GM21619 (cell line): Measurements from ENCODE around the gene TCP11.

Experiments
- ATAC-seq: cut with Tn5 transposase; IDR thresholded peaks from one replicate; pipeline ENCODE4 v1.9.1; 2021; ENCODE audit not compliant: unreplicated experiment

Gene TCP11

DNA sequence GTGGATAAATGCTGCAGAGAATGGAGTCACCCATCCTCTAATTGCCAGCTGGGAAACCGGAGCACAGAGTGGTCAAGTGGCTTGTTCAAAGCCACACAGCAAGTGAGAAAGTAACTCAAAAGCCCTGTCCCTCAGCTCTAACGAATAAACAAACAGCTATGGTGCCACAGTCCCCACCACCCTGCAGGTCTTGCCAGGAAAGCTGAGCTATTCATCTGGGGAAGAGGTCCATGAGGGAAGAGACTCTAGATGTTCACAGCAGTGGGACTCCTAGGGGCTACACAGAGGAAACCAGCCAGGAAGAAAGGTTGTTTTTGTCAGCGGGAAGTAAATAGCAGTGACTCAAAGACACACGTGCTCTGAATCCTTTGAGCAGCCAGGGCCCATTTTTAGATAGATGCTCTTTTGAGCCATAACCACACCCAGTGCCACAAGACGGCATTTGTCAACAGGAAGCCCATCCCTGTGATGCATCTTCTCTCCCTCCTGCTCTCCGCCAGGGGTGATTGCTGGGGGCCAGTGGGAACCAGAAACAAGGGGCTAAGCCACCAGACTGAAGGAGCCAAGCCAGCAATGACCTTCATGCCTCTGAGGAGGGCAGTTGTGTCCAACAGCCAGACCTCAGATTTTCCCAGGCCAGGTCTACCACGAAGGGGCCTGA lies 32.4 kb upstream of the TCP11 start:
- no peak for ATAC-seq

DNA sequence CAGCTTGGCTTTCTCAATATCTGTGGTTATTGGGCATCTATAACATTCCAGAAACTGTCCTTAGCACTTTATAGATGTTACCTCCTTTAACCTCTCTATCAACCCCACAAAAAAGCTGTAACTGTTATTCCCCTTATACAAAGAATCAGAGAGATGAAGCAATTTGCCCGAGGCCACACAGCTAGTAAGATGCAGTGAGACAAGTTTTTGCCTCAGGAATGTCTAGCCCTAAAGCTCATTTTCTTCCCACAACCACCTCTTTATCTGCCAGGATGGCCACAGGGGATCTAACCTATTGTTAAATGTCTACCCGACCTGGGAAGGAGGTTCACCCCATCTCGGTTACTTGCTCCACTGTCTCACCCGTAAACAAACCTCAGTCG lies 31.9 kb upstream of the TCP11 start:
- ATAC-seq: no peak

DNA sequence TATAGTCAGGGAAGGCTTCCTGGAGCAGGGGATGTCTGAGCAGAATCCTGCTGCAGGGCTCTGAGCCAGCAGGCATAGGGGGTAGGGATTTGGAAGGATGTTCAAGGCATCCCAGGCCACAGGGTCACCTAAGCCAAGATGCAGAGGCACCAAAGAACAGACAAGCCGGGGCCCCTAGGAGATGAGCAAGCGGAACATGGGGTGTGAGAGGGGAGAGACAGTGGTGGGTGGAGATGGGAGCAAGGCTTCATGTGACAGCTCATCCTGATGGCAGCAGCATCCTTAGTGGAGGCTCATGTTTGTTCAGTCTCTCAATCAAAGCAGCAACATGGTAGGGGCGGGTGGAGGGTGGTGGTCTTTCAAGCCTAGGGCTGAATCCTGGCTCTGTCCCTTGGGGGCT lies 29.8 kb upstream of the TCP11 start:
- ATAC-seq: no peak

DNA sequence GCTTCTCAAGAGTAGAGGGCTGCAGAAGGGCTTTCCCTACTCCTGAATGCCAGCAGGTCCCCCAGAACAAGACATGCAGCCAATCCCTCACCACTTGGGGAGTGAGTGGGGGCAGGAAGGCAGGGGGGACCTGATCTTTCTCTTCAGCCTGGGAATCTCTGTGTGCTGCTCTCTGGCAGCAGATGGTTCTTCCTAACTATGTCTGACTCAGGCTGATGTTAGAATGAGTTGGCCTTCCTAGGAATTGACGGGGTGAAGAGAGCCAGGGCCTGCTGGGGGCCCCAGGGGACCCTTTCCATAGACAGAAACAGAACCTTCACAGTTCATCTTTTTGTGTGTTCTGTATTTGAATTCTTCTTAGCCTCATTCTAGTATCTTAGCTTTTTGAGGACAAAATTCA lies 29.0 kb upstream of the TCP11 start:
- ATAC-seq: no peak

DNA sequence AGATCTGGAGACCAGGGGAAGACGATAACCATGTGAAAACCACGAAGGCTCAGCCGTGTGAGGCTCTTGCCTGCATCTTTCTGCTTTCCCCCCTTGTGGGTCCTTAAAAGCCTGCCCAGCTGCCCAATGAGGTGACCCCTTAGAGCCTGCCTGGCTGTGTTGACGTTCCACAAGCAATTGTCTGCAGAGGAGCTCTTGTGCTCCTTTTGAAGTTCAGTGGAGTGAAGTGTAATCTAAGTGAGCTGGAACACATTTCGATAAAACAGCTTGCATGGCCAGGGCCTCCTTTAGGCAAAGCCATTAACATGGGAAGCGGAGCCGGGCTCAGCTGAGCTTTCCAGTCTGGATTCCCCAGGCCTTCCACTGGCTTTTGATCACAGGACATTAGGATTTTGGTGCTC lies 27.3 kb upstream of the TCP11 start:
- ATAC-seq: no peak

DNA sequence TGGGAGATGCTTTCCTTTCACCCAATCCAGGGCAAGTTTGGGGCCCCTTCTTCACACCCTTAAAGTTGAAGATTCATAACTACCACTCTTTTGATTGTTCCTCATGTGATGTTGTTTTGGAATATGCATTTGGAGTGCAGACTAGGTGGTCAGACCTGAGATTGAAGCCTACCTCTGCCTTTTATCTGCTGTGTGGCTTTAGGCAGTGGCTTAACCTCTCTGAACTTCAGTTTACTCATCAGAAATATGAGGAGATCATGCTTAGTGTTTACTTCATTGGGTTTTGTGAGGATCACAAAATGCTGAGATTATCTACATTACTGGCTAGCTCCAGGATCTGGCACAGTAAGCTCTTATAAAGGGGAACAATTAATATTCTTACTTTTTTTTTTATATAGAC lies 26.4 kb upstream of the TCP11 start:
- ATAC-seq: no peak

DNA sequence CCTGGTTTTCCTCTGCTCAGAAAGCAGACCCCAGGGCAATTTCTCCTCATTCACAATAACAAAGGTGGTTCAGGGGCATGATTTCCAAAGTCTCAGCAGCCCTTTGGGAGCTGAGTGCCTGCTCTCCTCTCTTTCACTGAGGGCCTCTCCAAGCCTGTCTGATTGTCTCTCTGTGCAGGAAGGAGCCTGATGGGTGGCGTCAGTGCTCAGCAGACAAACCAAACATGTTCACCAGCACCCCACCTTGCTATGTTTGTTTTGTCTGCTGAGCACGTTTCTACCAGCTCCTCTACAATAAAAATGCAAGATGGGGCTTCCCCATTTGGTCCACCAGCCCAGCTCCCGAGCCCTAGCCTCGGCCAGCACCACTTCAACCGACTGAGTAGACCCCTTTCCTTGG lies 25.4 kb upstream of the TCP11 start:
- ATAC-seq: no peak

DNA sequence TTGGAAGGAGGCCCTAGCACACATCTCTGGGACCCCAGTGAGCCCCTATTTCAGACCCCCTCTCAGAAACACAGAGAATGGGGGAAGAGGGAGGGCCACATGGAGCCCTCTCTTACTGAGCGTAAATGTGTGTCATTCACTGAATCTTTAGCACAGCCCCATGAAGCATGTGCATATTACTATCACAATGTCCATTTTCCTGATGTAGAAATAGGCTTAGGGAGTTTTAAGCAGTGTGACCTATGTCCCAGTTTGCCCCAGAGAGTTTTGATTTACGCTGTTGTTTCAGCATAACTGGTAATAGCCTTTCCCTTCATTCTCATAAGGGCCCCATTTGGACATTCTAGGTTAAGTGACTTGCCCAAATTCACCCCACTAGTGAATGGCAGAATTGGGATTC lies 25.0 kb upstream of the TCP11 start:
- ATAC-seq: no peak

DNA sequence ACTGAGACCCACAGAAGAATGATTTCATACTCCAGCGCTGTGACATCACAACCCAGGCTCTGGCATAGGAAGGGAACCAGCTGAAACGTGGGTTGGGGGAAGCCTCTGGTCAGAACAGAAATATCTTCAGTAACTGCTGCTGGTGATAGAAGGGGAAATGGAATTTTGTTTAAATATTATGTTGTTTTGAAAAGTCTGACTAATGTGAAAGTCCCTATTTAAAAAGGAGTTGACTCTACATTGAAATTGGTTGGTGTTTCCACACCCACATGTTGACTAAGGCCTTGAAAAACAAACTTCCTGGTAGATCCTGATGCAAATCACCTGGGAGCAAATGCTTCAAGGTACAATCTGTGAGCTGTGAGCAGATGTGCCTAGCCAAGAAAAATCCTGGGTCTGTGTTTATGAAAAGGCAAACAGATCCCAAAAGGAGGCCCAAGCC lies 24.5 kb upstream of the TCP11 start:
- ATAC-seq: no peak

DNA sequence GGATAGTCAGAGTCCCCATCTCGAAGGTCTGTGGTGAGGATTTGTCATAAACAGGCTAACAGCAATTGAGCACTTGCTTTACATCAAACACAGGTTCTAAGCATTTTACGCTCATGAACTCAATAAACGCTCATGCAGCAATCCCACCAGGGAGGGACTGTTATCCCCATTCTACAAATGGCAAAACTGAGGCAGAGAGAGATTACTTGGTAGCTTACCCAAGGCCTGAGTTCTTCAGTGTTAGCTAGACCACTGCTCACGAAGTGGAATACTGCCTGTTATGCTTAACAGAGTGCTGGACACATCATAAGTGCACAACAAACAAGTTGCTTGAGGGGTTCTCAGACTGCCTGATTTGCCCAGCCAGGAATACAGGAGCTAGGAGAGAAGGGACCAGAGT lies 23.7 kb upstream of the TCP11 start:
- ATAC-seq: no peak

DNA sequence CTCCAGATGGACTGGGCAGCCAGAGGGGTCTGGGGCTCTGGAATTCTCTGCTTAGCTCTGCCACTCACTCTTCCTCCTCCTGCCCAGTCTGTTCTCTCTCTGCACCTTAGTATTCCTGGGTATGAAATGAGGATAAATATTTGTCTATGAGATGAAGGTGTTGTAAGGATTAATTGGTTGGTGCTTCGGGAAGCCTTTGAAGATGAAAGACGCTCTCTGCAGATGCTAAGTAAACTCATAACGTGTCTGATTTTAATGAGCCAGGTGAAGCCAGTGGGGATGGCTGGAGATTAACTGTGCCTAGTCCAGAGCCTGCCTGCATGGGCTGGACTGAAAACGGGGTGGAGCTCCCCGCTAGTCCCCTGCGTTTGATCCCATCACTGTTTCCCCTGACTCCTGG lies 23.1 kb upstream of the TCP11 start:
- no peak for ATAC-seq

DNA sequence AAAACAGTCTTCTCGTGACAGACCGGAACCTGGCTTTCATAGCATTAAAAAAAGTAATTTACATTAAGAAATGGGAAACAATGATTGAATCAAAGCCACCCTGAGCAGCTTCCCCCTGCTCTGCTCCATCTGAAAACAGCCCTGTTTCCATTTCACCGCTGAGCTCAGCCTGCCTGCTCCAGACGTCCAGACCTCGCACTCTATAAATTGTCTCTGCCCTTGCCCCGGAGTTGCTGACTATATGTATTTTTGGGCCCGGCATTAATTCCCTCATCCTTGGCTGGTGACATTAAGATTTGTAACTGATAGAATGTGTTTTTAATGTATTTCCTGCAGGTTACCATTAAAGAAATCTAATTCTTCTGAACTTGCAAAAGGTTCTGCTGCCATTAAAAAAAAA lies 22.7 kb upstream of the TCP11 start:
- ATAC-seq: no peak

DNA sequence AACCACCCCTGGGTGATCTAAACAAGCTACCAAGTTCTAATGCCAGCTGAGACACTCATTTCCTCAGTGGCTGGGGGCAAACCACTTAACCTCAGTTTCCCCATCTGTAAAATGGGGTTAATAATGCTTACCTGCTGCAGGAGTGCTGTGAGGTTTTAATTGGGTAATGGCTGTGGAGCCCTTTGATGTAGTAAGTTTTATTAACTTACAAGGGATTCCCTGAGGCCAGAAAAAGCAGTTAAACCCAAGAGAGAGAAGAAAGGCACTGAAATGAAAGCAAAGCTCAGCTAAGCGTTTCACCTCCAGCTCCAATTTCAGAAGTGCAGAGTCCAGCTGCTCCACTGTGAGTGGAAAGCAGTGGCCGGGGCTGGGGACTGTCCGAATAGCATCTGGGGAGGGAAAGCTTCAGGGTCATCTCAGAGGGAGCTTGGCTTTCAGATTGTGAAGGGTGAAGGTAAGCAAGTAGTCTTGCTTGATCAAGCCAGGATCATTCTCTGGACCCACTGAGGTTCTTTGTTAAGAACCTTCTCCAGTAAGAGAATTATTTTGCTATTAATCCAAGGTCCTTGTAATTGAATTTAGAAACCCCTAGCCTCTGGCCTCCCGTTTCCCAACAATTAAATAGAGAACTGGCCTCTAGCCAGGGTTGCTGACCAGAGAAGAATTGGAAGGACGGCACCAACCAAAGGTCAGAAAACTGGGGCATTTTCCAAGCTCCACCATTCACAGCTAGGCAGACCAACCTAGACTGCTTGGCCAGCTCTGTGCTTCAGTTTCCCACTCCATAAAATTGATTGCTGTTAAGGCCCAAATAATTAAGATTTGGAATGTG lies 20.9 kb upstream of the TCP11 start:
- no peak for ATAC-seq

DNA sequence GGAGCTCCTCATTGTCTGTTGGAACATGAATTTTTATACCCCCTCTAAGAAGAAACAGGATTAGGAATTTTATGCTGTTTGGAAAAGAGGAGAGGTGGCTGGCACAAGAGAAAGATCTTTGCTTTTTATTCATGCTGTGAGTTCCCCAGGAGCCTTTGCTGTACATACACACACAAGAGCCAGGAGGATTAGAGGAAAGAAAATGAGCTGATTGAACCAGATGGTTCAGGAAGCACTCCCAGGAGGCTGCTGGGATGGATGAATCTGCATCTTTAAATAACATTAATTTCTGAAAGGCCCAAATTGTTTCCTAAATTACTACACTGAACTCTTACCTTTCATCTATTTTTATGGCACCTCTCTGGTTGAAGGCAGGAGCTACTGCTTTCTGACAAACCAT lies 20.1 kb upstream of the TCP11 start:
- ATAC-seq: no peak

DNA sequence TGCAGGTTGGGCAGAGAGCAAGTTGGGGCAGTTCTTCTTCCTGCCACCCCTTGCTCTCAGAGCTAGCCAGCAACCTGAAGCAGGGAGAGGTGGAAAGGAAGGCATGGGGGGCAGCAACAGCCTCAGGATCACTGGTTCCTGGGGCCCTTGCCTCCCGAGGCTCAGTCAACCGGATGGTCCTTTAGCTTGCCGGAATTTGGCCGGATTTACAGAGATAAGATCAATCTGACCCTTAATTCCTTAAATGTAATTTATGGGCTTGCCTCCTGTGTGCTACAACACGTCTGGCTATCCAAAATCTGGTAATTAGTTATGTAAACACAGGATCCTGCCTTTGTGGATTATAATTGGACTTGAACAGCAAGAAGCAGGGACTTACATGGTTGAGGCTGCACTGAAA lies 19.5 kb upstream of the TCP11 start:
- ATAC-seq: no peak

DNA sequence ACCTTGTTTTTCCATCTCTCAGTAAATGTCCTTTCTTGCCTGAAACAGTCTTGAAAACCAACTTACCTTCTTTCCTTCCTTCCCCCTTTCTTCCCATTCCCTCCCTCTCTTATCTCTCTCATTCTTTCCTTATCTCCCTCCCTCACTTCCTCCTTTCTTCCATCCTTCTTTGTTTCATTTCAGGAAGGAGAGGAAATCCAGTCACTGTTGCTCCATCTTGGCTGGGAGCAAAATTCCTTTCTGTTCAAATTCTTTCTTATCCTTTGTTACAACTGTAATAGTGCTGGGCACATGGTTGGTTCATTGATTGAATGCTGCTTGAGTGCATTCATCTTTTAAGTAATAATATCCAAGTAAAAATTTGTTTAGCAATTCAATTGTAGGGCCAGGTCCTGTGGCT lies 17.4 kb upstream of the TCP11 start:
- no peak for ATAC-seq

DNA sequence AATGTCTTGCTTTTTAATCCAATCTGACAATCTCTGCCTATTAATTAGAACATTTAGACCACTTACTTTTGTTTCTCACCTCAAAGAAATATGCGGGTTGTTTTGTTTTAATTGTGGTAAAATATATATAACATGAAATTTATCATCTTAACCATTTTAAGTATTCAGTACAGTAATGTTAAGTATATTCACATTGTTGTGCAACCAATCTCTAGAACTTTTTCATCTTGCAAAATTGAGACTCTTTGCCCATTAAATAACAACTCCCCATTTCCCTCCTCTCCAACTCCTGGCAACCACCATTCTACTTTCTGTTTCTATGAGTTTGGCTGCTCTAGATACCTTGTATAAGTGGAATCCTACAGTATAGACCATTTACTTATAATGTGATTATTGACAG lies 13.8 kb upstream of the TCP11 start:
- ATAC-seq: no peak

DNA sequence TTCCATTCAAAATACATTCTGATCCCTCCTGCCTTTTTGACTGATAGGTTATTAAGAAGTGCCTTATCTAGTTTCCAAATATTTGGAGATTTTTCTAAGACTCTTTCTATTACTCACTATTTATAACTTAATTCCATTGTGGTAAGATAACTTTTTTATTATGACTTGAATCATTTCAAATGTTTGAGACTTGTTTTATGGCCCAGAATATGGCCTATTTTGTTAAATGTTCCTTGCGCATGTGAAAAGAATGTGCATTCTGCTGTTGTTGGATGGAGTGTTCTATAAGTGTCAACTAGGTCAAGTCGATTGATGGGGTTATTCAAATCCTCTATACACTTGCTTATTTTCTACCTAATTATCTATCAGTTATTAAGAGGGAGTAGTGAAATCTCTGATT lies 13.1 kb upstream of the TCP11 start:
- no peak for ATAC-seq

DNA sequence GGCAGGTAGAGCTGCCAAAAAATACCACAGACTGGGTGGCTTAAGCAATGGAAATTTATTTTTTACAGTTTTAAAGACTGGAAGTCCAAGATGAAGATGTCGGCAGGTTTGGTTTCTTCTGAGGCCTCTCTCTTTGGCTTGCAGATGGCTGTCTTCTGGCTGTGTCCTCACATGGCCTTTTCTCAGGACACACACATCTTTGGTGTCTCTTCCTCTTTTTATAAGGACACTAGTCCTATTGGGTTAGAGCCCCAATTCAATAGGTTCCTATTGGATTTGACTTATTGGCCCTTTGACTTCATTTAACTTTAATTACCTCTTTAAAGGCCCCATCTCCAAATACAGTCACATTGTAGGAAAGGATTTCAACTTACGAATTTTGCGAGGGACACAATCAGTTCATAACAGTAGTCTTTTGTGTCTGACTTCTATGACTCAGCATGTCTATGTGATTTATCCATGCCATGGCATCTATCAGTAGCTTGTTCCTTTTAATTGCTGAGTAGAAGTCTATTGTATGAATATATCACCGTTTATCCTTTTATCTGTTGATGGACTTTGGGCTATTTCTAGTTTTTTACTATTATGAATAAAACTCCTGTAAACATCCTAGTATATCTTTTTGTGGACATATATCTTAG lies 11.0 kb upstream of the TCP11 start:
- ATAC-seq: no peak

DNA sequence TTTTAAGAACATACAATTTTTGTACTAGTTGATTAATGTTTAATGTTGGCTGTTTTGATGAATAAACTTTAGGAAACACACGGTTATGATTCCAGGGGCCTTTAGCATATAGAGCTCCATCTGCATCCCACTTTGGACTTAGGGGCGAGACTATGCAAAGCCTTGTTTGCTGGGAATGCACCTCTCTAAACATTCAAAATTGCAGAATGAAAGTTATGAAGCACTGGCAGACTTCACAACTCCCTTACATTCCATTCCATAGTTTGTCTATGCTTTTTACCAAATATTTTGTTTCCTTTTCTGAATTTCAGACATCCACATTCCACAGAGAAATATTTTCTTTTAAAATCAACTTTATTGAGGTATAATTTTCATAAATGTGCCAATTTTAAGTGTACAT lies 10.3 kb upstream of the TCP11 start:
- ATAC-seq: no peak

DNA sequence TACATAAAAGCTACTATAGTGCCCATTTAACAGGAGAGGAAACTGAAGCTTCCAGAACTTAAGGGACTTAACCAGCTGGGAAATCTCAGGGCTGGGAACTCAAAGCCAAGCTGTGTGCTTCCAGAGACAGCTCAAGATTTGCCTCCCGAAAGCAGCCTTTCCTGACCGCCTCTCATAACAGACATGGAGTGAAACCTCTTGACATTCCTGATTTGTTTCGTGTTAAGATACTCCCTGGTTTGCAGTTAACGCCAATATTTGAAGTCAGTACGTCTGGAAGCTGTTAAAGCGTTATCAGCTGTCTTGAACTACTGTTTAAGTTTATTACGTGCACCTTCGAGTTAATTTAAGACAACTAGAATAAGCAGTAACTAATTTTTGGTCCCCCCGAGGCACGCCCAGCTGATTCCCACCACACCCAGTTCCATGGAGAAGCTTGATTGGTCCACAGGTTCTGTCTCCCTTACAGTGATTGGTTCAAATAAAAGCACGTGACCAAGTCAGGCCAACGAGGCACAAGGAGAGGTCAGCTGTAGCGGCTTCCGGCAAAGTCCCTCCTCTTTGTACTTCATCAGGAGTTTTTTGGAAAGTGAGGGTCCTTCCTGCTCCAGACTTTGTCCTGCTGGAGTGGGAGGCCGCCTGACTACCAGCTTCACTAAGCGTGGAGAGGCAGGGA lies 8.9 kb upstream of the TCP11 start:
- no peak for ATAC-seq
